TTC549 (cell line): ENCODE data around the gene ZBTB4.

Experiments used
- FAIRE-seq: peaks from 2 replicates; lab custom pipeline; 2012; peaks lifted over from hg19 to GRCh38; lab: Jason Lieb, UNC

The ZBTB4 gene

GRCh38 chr17:7418472-7419152 is 60.8 kb downstream of the ZBTB4 start:
- FAIRE-seq = no peak

DNA sequence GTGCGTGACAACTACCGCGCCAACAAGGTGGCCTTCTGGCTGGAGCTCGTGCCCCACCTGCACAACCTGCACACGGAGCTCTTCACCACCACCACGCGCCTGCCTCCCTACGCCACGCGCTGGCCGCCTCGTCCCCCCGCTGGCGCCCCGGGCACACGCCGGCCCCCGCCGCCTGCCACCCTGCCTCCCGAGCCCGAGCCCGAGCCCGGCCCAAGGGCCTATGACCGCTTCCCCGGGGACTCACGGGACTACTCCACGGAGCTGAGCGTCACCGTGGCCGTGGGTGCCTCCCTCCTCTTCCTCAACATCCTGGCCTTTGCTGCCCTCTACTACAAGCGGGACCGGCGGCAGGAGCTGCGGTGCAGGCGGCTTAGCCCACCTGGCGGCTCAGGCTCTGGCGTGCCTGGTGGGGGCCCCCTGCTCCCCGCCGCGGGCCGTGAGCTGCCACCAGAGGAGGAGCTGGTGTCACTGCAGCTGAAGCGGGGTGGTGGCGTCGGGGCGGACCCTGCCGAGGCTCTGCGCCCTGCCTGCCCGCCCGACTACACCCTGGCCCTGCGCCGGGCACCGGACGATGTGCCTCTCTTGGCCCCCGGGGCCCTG is 62.3 kb downstream of the ZBTB4 start:
- FAIRE-seq = no peak

GRCh38 chr17:7416323-7416722 is 63.1 kb downstream of the ZBTB4 start:
- no peak for FAIRE-seq

DNA sequence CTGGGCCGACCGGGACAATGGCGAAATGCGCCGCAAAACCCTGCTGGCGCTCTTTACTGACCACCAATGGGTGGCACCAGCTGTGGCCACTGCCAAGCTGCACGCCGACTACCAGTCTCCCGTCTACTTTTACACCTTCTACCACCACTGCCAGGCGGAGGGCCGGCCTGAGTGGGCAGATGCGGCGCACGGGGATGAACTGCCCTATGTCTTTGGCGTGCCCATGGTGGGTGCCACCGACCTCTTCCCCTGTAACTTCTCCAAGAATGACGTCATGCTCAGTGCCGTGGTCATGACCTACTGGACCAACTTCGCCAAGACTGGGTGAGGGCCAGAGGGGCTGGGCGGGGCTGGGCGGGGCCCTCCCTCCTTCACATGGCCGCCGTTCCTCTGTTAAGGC is 63.6 kb downstream of the ZBTB4 start:
- no peak for FAIRE-seq

DNA sequence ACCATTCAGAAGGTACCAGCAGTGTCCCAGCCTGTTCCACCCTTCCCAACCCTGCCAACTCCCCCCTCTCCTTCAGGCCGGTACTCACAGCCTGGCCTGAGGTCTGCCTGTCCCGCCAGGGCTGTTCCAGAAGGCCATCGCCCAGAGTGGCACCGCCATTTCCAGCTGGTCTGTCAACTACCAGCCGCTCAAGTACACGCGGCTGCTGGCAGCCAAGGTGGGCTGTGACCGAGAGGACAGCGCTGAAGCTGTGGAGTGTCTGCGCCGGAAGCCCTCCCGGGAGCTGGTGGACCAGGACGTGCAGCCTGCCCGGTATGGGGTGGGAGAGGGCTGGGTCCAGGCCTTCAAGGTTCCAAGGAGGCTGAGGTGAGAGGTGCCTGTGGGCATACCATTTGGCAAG is 64.6 kb downstream of the ZBTB4 start:
- no peak for FAIRE-seq

DNA sequence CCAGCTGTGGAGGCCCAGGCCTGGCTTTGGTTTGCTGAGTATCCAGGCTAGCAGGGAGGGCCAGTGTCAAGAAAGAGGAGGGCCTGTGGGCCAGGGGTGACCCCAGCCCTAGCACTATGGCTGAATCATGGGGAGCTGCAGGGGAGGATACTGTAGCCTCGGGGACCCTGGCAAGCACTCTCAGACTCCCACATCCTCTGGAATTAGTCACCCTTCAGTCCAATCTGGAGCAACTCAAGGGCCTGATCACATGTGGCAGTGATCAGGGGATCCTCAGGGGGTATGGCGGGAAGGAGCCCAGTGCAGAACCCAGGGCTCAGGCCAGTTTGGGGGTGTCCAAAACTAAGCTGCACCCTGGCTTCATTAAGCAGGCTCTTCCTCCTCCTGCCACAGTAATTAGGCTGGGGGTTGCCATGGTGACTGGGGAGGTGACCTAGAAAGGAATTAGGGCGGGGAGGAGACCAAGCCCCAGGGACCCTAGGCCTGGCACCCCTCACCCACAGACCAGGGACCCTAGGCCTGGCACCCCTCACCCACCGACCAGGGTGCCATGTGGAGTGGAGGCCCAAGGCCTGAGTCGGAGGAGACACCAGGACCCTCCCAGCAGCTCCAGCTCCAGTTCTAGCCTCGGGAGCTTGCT is 66.0 kb downstream of the ZBTB4 start:
- FAIRE-seq = no peak

DNA sequence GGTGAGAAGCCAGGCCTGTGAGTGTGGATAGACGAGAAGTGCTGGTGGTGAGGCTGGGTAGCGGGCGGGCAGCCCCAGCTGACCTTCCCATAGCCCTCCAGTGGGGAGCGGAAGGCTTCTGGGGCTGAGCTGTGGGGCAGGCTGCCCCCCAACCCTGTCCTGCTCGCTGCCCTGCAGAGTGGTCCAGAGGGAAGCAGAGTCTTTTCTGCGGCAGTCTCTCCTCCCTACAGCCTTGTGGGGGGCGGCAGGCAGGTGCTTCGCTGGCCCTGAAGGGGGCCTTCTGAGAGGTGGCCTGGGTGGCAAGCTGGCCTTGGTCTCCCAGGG is 68.0 kb downstream of the ZBTB4 start:
- FAIRE-seq = no peak

- FAIRE-seq = no peak
Measured at GRCh38 chr17:7410634-7411426, 68.6 kb downstream of the ZBTB4 start.

DNA sequence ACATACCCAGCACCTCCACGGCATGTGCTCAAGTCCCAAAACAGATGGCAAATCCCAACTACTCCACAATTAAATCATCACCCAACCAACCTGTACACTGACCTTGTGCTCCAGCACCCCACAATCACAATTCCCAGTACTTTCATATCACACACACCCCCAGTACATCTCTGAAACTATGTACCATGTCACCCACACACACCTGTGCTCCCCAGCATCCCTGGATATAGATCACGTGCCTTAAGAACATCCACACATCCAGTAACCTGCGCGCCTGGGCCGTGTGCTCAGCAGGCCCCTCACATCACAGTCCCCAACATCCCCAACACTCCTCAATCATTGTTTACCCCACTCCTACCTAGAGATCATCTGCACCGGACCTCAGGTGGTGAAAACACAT is 69.7 kb downstream of the ZBTB4 start:
- FAIRE-seq = no peak
